HG03565 (cell line): Measurements from ENCODE around the gene TP53INP2.
"Not testable (repeated sequence)": the region's sequence is repeated elsewhere in the genome, so short reads cannot be mapped to it uniquely, and the experiment has no call there.

Source experiments
- ATAC-seq: cut with Tn5 transposase; IDR thresholded peaks from one replicate; pipeline ENCODE4 v1.9.1; 2021; ENCODE audit warnings: mild to moderate bottlenecking, moderate library complexity; ENCODE audit not compliant: unreplicated experiment

The TP53INP2 gene, protein sequence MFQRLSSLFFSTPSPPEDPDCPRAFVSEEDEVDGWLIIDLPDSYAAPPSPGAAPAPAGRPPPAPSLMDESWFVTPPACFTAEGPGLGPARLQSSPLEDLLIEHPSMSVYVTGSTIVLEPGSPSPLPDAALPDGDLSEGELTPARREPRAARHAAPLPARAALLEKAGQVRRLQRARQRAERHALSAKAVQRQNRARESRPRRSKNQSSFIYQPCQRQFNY

DNA sequence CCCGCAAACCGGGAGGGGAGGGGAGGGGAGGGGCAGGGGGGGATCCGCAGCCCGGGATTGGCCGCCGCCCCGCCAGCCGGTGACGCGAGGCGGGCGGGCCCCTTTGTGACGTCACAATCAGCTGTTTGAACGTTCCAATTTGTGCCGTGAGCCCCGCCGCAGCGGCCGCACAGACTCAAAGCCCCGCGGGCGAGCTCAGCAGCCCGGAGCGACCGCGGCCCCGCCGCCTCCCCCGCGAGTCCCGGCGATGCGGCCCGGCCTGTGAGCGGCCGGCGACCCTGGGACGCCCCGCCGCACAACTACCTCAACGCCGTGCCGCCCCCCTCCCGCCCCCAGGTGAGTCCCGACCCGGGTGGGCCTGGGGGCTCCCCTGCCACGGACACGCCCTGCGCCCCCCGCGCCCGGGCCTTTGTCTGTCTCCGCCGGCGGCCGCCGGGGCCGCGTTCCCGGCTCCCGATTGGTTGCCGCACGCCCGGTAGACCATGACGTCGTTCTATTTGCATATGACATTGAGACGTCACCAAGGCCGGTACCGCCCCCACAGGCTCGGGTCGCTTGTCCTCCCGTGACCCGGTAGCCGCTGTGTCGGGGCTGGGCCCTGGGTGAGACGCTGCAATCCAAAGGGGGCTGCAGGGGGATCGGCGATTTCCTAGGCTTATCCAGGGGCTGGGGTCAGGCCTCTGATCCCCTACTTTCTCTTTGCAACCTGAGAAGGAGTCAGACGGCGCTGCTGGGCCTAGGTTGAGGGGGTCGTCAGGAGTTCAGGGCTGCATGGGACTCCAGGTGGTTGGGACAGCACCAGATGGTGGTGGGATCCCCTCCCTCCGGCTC lies at the start of gene TP53INP2:
TSS of gene TP53INP2 (plus strand) at position 168 of the 831 bp plus-strand sequence. CDS start 4,396 bp downstream, outside the sequence.
- peak; percentile 42 for ATAC-seq

DNA sequence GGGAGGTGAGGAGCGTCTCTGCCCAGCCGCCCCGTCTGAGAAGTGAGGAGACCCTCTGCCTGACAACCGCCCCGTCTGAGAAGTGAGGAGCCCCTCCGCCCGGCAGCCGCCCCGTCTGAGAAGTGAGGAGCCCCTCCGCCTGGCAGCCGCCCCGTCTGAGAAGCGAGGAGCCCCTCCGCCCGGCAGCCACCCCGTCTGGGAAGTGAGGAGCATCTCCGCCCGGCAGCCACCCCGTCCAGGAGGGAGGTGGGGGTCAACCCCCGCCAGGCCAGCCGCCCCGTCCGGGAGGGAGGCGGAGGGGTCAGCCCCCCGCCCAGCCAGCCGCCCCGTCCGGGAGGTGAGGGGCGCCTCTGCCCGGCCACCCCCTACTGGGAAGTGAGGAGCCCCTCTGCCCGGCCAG lies 45.5 kb upstream of the TP53INP2 start:
- ATAC-seq = not testable (repeated sequence)

DNA sequence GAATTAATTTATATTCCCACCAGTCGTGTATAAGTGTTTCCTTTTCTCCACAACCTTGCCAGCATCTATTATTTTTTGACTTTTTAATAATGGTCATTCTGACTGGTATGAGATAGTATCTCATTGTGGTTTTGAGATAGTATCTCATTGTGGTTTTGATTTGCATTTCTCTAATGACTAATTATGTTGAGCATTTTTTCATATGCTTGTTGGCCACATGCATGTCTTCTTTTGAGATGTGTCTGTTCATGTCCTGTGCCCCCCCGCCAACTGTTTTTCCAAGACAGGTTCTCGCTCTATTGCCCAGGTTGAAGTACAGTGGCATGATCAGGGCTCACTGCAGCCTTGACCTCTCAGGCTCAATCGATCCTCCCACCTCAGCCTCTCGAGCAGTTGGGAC lies 42.3 kb upstream of the TP53INP2 start:
- not testable (repeated sequence) for ATAC-seq

DNA sequence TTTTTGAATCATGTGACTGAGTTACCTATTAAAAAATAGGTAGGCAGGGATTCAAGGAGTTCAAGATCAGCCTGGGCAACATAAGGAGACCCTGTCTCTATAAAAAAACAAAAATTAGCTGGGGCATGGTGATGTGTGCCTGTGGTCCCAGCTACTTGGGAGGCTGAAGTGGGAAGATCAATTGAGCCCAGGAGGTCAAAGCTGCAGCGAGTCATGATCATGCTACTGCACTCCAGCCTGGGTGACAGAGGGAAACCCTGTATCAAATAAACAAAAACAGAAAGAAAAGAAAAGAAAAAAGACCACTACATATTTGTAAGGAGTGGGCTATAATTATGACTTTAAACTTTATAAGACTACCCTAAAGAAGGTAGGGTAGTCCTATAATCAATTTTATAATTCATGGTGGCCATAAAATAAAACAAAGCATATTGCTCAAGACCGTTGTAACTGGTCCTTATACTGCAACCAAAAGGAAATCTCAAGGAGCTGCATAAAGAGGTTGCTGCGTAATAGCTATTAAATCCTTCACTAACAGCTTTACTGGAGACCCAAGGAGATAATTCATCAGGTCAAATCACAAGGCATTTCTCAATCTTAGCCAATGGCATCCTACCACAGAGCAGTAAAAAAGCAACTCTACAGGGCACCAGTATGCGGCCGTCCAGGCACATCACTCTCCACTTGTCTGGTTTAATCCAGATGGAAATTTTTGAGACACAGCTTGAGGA lies 40.8 kb upstream of the TP53INP2 start:
- no peak for ATAC-seq

DNA sequence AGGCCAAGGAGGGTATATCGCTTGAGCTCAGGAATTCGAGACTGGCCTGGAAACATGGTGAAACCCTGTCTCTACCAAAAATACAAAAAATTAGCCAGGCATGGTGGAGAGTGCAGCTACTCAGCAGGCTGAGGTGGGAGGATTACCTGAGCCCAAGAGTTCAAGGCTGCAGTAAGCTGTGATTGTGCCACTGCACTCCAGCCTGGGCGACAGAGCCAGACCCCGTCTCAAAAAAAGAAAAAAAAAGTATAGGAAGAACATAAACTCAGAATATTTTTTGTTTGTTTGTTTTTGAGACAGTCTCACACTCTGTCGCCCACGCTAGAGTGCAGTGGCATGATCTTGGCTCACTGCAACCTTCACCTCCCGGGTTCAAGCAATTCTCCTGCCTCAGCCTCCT lies 39.4 kb upstream of the TP53INP2 start:
- ATAC-seq = not testable (repeated sequence)

DNA sequence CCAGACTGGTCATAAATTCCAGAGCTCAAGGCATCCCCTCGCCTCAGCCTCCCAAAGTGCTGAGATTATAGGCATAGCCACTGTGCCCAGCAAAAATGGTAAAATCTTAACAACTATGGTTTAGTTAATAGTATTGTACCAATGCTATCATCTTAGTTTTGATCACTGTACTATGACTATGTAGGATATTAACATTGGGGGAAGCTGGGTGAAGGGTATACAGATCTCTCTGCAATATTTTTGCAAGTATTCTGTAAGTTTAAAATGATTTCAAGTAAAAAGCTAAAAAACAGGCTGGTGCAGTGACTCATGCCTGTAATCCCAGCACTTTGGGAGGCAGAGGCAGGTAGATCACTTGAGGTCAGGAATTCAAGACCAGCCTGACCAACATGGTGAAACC lies 35.0 kb upstream of the TP53INP2 start:
- ATAC-seq = no peak

DNA sequence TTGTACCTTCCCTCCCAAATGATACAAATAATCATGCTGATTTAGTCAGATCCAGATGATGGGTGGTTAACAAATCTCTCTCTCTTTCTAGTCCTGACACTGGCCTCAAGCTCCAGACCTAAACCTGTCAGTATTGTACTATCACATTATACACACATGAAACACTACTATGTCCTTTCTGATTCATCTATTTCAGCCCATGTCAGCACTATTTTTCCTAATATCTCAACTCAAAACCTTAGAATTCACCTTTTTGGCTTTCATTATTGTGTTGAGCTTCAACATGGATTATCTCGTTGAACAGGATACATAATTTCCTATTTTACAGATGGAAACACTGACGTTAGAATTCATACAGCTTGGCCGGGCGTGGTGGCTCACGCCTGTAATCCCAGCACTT lies 30.7 kb upstream of the TP53INP2 start:
- ATAC-seq = no peak

DNA sequence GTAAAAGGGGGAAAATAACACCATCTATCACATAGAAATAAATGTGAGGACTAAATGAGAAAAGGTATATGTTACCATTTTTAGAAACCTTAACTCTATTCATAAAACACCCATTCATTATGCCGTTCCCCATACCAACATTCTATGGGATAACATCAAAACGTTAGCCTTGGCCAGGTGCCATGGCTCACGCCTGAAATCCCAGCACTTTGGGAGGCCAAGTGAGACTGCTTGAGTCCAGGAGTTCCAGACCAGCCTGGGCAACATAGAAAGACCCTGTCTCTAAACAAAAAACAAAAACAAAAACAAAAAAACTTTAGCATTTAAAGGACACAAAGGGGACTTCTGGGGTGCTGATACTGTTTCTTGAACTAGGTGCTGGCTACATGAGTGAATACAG lies 28.6 kb upstream of the TP53INP2 start:
- ATAC-seq = no peak

DNA sequence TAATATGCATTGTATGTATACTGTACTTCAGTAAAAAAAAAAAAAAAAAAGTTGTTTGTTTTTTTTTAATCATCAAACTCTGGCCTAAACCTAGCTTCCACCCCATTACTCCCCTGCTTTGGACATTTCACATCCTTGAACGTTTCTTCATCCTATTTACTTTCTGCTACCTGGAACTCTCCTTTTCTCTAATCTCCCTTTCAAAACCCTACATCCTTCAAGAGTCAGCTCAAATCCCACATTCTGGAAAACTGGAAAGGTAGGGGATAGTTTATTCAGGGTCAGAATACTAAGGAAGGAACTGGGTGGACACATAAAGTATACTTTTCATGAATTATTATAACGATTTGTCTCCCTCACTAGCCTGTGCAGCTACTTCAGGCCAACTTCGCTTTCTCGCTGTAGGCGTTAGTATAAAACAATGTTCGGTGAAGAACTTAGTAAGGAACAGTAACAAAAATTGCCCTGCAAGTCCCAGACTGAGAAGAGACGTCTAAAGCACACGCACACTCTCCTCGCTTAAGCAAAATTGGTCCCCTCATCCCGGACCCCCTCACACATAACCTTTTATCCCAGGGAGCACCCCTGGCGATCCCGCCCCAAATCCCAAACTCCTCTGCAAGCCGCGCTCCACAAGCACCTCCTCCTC lies 28.0 kb upstream of the TP53INP2 start:
- no peak for ATAC-seq

DNA sequence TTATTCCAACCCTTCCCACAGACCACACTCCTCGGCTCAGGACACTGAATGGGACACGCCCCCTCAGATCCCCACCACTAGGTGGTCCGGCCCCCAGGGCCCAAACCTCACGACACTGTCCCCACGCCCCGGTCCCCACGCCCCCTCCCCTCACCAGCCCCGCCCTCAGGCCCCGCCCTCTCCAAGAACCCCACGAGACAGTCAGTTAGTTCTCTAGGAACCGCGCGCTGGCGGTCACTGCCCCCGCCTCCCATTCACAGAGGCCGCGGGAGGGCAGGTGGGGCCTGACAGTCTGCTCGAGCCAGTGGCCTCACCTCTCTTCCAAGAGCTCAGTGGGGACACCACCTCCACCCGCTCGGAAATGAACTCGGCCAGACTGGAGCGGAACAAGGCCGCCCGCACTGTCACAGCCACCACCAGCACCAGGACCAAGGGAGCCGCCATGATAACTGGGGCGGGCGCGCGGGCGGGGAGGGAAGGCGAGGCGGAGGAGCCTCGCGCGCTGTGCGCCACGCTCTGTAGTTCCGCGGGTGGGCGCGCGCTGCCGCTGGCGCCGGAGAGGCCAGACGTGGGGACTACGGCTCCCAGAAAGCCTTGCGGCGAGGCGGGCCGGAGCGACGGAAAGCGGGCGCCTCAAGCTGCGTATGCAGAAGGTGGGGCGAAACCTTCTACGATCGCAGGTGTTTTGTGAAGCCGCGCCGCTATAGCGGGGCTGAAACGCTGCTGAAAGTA lies 27.3 kb upstream of the TP53INP2 start, which contains the start of gene PIGU:
TSS of gene PIGU (minus strand) at position 451 of the 732 bp plus-strand sequence. CDS start at position 444, 7 bp downstream.
- peak; percentile 95 for ATAC-seq

DNA sequence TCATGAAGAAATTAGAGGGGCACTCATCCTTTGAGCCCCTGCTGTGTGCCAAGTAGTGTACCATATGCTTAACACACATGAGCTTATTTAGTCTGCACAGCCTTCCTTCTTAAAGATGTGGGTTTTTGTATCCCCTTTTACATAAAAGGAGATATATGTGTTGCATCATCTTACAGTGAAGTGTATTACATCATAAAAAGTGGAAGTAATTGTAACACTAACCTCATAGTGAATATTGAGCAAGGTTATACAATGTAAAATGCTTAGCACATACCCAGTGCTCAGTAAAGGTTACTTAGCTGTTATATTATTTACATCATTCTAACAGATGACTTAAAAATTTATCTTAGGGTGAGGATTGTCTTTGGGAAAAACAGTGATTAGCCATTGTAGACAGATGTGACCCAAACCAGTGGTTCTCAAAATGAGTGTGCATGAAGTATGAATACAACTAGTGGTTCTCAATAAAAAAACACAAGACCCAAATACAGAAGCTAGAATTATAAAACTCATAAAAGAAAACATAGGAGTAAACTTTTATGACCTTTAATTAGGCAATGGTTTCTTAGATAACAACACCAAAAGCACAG lies 23.5 kb upstream of the TP53INP2 start:
- no peak for ATAC-seq

DNA sequence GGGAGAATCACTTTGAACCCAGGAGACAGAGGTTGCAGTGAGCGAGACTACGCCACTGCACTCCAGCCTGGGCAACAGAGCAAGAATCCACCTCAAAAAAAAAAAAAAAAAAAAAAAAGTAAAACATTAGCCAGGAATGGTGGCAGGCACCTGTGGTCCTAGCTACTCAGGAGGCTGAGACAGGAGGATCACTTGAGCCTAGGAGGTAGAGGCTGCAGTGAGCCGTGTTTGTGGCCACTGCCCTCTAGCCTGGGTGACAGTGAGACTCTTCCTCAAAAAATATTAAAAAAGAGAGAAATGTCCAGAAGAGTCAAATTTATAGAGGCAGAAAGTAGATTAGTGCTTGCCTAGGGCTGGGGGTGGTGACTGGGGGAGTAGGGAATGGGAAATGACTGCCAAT lies 20.5 kb upstream of the TP53INP2 start:
- ATAC-seq = no peak

DNA sequence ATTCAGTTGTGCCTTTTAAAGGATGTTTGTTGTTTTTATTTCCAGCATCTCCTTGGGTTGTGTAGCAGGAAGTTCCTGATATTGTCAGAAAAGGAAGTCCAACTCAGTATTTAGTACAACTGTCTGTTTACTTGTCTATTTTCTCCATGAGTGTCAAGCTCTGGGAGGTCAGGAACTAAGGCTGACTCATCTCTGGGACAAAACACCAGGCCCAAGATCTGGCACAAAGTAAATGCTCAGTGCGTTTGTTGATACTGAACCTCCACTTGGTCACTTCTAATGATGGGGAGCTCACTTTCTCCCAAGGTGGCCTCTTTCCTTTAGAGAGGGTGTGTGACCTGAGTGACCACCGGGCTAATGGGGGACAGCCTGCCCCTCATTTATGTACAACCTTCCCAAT lies 14.7 kb upstream of the TP53INP2 start:
- ATAC-seq = no peak

DNA sequence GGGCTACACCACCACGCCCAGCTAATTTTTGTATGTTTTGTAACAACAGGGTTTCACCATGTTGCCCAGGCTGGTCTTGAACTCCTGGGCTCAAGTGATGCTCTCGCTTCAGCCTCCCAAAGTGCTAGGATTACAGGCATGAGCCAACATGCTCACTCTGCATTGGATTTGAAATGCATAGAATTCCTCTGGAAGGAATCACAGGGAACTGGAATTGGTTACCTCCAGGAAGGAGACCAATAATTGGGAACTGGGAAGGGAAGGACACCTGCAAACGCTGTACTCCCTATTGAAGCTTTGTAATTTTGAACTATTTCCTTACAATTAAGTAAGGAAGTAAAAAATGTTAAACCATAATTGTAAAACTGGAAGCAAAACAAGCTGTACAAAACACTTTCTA lies 12.3 kb upstream of the TP53INP2 start:
- no peak for ATAC-seq

DNA sequence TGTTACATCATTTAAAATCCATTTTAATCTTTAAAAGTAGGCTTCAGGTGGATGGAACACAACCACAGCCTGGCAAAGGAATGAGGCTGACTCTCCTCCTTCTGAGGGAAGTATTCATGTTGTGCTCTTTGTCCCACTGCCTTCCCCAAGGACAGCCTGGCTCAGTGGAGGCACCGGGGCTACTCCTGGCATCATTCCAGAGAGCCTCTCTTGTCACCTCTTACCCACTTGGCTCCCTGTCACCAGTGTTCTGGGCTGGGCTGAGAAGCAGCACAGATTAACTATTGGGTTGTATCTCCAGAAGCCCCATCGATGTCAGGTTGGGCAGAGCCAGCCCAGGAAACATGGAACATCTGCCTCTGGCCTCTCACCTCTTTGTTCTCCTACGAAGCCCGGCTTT lies 10.7 kb upstream of the TP53INP2 start:
- ATAC-seq = no peak

DNA sequence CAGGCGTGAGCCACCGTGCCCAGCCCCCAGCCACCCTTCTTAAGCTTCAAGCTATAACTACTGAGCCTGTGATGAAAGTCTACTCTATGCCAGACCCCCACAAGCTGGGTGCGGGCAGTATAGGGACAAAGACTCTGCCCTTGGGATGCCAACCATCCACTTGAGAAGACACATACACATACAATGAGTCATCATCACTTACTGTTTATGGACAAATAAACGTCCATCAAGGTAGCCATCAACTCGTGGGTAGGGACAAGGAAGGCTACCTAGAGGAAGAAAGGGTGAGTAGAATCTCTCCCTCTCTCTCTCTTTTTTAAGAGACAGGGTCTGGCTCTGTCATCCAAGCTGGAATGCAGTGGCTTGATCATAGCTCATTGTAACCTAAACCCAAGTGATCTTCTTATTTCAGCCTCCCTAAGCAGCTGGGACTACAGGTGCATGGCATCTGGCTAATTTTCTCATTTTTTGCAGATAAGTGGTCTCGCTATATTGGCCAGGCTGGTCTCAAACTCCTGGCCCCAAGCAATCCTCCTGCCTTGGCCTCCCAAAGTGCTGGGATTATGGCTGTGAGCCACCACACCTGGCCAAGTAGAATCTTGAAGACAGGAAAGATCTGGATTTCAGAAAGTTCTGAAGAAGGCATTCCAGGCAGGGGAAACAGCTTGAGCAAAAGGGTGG lies 2.6 kb upstream of the TP53INP2 start:
- ATAC-seq = no peak

DNA sequence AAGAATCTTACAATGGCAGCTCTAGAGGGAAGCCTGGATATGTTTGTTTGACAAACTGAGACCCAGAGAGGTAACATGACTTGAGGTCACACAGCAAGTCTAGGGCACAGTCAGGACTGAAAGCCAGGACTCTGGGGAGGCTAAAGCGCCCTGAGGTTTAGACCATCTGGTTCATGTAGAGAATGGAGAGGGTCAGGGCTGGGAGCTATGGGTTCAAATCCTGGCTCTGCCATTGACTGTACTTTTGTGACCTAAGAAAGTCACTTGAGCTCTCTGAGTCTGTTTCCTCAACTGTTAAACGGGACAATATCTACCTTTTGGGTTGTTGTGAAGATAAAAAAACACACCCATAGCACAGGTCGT lies 1.1 kb upstream of the TP53INP2 start:
- no peak for ATAC-seq

DNA sequence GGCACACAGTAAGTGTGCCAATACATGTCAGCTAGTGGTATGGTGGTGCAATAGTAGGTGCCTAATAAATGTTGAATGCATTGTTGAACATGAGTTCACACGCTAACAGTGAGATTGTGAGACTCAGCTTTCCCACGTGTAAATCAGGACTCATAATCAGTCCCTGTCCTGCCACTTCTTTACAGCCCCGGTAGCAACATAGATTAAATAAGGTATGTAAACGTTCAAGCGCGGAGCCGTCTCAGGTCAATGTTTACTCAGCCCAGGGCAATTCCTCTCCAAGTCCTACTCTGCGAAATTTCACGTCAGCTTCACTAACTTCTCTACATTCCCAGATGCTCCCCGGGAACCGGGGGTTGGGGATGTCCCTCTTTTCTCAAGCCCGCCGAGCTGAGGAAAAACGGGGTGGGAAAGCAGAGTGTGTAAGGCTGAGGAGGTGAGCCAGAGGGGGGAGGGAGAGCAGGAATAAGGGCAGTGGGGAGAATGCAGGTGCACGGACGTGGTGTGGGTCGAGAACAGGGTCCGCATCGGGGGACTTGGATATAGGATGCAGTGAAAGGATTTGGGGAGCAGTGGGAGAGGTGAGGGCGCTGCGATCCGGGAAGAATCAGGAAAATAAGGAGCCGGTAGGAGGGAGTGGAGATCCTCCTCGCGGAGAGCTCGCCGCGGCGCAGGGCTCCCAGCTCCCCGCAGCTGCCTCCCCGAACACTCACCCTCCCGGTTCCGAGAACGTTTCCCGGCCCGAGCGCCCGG lies 544 bp upstream of the TP53INP2 start:
- ATAC-seq = no peak

DNA sequence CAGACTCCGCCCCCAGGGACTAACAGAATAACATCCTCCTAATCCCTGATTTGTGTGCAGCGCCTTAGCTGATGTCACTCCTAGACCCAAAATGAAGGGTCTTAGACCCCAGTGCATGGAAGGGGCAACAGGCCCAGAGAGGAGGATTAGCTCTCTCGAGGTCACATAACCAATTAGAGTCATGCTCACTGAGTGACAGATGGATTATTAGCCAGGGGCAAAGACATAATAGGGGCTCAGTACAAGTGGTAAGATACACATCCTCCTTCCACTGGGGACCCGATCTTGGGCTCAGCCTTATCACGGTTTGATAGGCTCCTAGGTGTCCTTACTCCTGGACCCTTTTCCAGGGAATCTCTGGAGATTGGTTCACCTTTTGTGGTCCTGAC lies 858 bp downstream of the TP53INP2 start:
- ATAC-seq = no peak
